Measurements from ENCODE around the gene CASKIN2. TPM values are rescaled to one million over a fixed set of nuclear protein-coding genes. Genes with fewer than 3 reads are reported as not detected.

The CASKIN2 gene
- total RNA-seq, 2 donors from 2014 or later: 2.9 to 5.4 TPM

- Mint-ChIP-seq H3K27me3 (no peaks in the 10 kb centered on the region), H3K4me1 (no peaks in the 10 kb centered on the region), H3K27ac (no peak overlapping the region), H3K36me3 (ENCODE audit: low read depth) (peaks cover 11% of the 10 kb centered on the region), H3K4me3 (no peak overlapping the region), H3K9me3 (no peaks in the 10 kb centered on the region)
- no peak for ATAC-seq (replicated peaks)
These were observed 15.9 kb downstream of the CASKIN2 start for GRCh38 chr17:75499313-75500022.

- H3K27me3 Mint-ChIP-seq: no peaks in the 10 kb centered on the region
- no peak overlapping the region for H3K4me3 Mint-ChIP-seq
- H3K36me3 Mint-ChIP-seq (ENCODE audit: low read depth): peaks cover 11% of the 10 kb centered on the region
- no peaks in the 10 kb centered on the region for H3K4me1 Mint-ChIP-seq
- H3K27ac Mint-ChIP-seq: no peak overlapping the region
- ATAC-seq (replicated peaks): no peak
- no peaks in the 10 kb centered on the region for H3K9me3 Mint-ChIP-seq
These were observed 16.6 kb downstream of the CASKIN2 start for GRCh38 chr17:75498726-75499213.

GRCh38 chr17:75498039-75498725 lies 17.2 kb downstream of the CASKIN2 start:
- H3K27ac Mint-ChIP-seq: no peak overlapping the region
- H3K4me1 Mint-ChIP-seq: no peaks in the 10 kb centered on the region
- ATAC-seq (replicated peaks): no peak
- H3K27me3 Mint-ChIP-seq: no peaks in the 10 kb centered on the region
- no peak overlapping the region for H3K4me3 Mint-ChIP-seq
- H3K9me3 Mint-ChIP-seq: no peaks in the 10 kb centered on the region
- H3K36me3 Mint-ChIP-seq (ENCODE audit: low read depth): peaks cover 13% of the 10 kb centered on the region

GRCh38 chr17:75496005-75496404 lies 19.3 kb downstream of the CASKIN2 start:
- peaks cover 21% of the 10 kb centered on the region for H3K36me3 Mint-ChIP-seq (ENCODE audit: low read depth)
- no peak for ATAC-seq (replicated peaks)
- no peaks in the 10 kb centered on the region for H3K27me3 Mint-ChIP-seq
- H3K4me1 Mint-ChIP-seq: no peaks in the 10 kb centered on the region
- H3K4me3 Mint-ChIP-seq: no peak overlapping the region
- H3K9me3 Mint-ChIP-seq: no peaks in the 10 kb centered on the region
- no peak overlapping the region for H3K27ac Mint-ChIP-seq

- H3K4me3 Mint-ChIP-seq: no peak overlapping the region
- H3K36me3 Mint-ChIP-seq (ENCODE audit: low read depth): peaks cover 21% of the 10 kb centered on the region
- no peak for ATAC-seq (replicated peaks)
- no peaks in the 10 kb centered on the region for H3K4me1 Mint-ChIP-seq
- H3K27me3 Mint-ChIP-seq: no peaks in the 10 kb centered on the region
- no peaks in the 10 kb centered on the region for H3K9me3 Mint-ChIP-seq
- H3K27ac Mint-ChIP-seq: no peak overlapping the region
These were observed 20.9 kb downstream of the CASKIN2 start for GRCh38 chr17:75494326-75494877.

DNA sequence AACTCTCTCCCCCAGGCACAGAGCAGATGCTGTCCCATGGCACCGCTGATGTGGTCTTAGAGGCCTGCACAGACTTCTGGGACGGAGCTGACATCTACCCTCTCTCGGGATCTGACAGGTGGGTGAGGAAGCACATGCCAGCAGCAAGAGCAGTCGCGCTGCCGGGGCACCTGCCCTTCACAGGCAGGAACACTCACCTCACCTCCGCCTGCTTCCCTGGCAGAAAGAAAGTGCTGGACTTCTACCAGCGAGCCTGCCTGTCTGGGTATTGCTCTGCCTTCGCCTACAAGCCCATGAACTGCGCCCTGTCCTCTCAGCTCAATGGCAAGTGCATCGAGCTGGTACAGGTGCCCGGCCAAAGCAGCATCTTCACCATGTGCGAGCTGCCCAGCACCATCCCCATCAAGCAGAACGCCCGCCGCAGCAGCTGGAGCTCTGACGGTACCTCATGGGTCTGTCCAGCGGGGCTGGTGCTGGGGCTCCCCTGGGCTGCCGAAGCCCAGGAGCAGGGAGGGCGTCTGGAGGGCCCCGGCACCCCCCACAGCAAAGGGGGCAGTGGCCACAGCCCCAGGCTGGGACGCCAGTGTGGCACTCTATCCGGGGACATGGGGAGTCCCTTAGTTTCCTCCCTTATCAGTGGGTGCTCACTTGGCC lies 21.7 kb downstream of the CASKIN2 start:
- Mint-ChIP-seq H3K27me3 (no peaks in the 10 kb centered on the region), H3K9me3 (no peaks in the 10 kb centered on the region), H3K4me3 (no peak overlapping the region), H3K36me3 (ENCODE audit: low read depth) (peaks cover 21% of the 10 kb centered on the region), H3K27ac (no peak overlapping the region), H3K4me1 (no peaks in the 10 kb centered on the region)
- ATAC-seq (replicated peaks): no peak

- Mint-ChIP-seq H3K9me3 (no peaks in the 10 kb centered on the region), H3K36me3 (ENCODE audit: low read depth) (peaks cover 19% of the 10 kb centered on the region), H3K27ac (no peak overlapping the region), H3K4me3 (no peak overlapping the region), H3K4me1 (peaks cover 2% of the 10 kb centered on the region), H3K27me3 (no peaks in the 10 kb centered on the region)
- ATAC-seq (replicated peaks): no peak
These were observed 22.7 kb downstream of the CASKIN2 start for GRCh38 chr17:75492555-75493168.

GRCh38 chr17:75491680-75492079 lies 23.7 kb downstream of the CASKIN2 start:
- no peaks in the 10 kb centered on the region for H3K9me3 Mint-ChIP-seq
- peaks cover 15% of the 10 kb centered on the region for H3K36me3 Mint-ChIP-seq (ENCODE audit: low read depth)
- no peak overlapping the region for H3K27ac Mint-ChIP-seq
- peaks cover 9% of the 10 kb centered on the region for H3K4me1 Mint-ChIP-seq
- H3K27me3 Mint-ChIP-seq: no peaks in the 10 kb centered on the region
- no peak overlapping the region for H3K4me3 Mint-ChIP-seq
- ATAC-seq (replicated peaks): no peak

DNA sequence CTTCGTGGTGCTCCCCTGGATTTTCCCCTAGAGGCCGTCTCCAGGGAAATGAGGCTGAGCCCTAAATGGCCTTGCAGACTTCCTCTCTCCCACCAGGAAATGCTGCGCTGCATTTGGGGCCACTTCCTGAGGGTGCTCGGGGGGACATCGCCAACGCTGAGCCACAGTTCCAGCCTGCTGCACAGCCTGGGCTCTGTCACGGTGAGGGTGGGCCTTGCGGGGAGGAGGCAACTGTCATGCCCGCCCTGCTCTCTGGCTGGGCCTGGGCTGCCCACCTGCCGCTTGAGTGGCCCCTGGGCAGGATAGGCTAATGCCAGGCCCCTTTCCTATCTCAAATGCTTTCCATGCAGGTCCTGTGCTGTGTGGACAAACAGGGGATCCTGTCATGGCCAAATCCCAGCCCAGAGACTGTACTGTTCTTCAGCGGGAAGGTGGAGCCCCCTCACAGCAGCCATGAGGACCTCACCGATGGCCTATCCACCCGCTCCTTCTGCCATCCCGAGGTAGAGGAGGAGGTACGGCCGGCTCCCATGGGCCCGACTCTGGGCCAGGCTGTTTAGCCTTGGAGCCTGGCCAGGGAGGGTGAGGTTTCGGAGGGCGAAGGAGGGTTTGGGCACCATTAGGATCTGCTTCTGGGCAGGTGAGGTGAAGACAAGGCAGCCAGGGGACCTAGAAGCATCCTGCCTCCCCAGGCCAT lies 24.2 kb downstream of the CASKIN2 start:
- Mint-ChIP-seq H3K27me3 (no peaks in the 10 kb centered on the region), H3K4me3 (no peak overlapping the region), H3K36me3 (ENCODE audit: low read depth) (peaks cover 15% of the 10 kb centered on the region), H3K9me3 (no peaks in the 10 kb centered on the region), H3K4me1 (peaks cover 12% of the 10 kb centered on the region), H3K27ac (no peak overlapping the region)
- no peak for ATAC-seq (replicated peaks)

GRCh38 chr17:75490173-75490743 lies 25.1 kb downstream of the CASKIN2 start:
- Mint-ChIP-seq H3K27me3 (no peaks in the 10 kb centered on the region), H3K4me1 (peaks cover 12% of the 10 kb centered on the region), H3K36me3 (ENCODE audit: low read depth) (peaks cover 10% of the 10 kb centered on the region), H3K9me3 (no peaks in the 10 kb centered on the region), H3K27ac (no peak overlapping the region), H3K4me3 (no peak overlapping the region)
- ATAC-seq (replicated peaks): no peak

- H3K4me1 Mint-ChIP-seq: peaks cover 12% of the 10 kb centered on the region
- H3K9me3 Mint-ChIP-seq: no peaks in the 10 kb centered on the region
- H3K4me3 Mint-ChIP-seq: no peak overlapping the region
- no peak overlapping the region for H3K27ac Mint-ChIP-seq
- no peaks in the 10 kb centered on the region for H3K27me3 Mint-ChIP-seq
- ATAC-seq (replicated peaks): no peak
- H3K36me3 Mint-ChIP-seq (ENCODE audit: low read depth): peaks cover 10% of the 10 kb centered on the region
These were observed 25.8 kb downstream of the CASKIN2 start for GRCh38 chr17:75489511-75489955.

DNA sequence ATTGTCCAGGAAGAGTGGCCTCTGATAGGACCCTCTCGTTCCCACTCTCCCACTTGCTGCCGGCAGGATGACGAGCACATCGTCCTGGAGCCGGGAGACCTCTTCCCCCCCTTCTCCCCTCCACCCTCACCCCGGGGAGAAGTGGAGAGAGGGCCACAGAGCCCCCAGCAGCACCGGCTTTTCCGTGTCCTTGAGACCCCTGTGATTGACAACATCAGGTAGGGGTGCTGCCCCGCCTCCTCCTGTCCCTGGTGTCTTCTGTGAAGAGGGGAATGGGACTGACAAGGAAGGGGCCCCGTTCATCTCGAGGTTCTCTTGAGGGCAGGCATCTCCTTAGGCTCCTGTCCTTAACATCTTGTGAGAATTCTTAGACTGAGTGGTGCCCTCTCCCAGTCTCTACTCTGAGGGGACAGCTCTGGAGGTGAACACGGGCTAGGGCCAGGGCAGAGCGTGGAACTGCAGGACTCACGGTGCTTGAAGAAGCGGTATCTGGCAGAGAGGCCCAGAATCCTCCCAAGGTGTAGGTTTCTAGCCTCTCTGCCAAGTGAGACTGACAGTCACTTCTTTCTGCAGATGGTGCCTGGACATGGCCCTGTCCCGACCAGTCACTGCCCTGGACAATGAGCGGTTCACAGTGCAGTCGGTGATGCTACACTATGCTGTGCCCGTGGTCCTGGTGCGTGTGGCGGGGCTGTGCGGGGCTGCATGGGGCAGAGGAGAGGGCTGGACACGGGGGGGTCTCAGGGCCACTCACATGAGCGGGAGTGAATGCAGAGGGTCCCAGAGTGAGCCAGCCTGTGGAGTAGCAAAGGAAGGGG lies 26.4 kb downstream of the CASKIN2 start:
- H3K4me3 Mint-ChIP-seq: peak overlapping the region; percentile 76
- peaks cover 10% of the 10 kb centered on the region for H3K36me3 Mint-ChIP-seq (ENCODE audit: low read depth)
- H3K4me1 Mint-ChIP-seq: peaks cover 12% of the 10 kb centered on the region
- peak overlapping the region; percentile 97 for H3K27ac Mint-ChIP-seq
- H3K27me3 Mint-ChIP-seq: no peaks in the 10 kb centered on the region
- no peaks in the 10 kb centered on the region for H3K9me3 Mint-ChIP-seq
- ATAC-seq (replicated peaks): no peak
